ENCODE results near the gene WDR93.

- TF ChIP-seq CTCF (IDR thresholded peaks at IDR 0.05; ENCODE audit: low read depth, low read length, poor library complexity, severe bottlenecking): no peak
- no peak for TF ChIP-seq EZH2phosphoT487 (IDR thresholded peaks at IDR 0.05; ENCODE audit: borderline replicate concordance, low read length)
These were observed 83.9 kb downstream of the WDR93 start for GRCh38 chr15:89774492-89774891.
